Measurements from ENCODE around the gene CPM. TPM values are rescaled to one million over a fixed set of nuclear protein-coding genes. Genes with fewer than 3 reads are reported as not detected.

CPM gene
- total RNA-seq, 1 donor from 2014 or later = 14.6 TPM

DNA sequence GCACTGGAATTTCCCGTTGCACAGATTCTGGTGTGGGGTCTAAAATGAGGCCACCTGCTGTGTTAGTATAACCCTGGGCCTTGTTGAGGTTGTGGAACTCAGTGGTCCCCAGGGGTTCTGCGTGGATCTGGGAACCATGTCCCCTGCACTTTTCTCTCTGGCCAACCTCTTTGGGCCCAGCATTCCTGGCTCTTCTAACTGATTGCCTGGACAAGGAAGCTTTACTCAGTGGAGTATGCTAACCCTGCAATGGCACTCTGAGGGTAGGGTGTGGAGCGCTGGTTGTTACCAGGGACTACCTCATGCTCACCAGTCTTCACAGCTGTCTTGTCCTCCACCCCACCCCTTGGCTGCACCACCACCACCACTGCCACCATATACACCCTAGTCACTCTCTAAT lies 39.2 kb downstream of the CPM start:
- H3K36me3 ChIP-seq (ENCODE audit: control insufficient read depth, insufficient read depth, low read length) = peaks cover 2% of the 10 kb centered on the region
- DNase-seq (ENCODE audit: low read depth) = no peak
- no peaks in the 10 kb centered on the region for H3K27me3 ChIP-seq (ENCODE audit: control insufficient read depth, insufficient read depth, low read length)
- no peak overlapping the region for H3K4me3 ChIP-seq (ENCODE audit: low read depth, low read length)
- TF ChIP-seq, protein P1, sequence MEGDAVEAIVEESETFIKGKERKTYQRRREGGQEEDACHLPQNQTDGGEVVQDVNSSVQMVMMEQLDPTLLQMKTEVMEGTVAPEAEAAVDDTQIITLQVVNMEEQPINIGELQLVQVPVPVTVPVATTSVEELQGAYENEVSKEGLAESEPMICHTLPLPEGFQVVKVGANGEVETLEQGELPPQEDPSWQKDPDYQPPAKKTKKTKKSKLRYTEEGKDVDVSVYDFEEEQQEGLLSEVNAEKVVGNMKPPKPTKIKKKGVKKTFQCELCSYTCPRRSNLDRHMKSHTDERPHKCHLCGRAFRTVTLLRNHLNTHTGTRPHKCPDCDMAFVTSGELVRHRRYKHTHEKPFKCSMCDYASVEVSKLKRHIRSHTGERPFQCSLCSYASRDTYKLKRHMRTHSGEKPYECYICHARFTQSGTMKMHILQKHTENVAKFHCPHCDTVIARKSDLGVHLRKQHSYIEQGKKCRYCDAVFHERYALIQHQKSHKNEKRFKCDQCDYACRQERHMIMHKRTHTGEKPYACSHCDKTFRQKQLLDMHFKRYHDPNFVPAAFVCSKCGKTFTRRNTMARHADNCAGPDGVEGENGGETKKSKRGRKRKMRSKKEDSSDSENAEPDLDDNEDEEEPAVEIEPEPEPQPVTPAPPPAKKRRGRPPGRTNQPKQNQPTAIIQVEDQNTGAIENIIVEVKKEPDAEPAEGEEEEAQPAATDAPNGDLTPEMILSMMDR (IDR thresholded peaks at IDR 0.05; ENCODE audit: insufficient read depth, low read length, poor library complexity, severe bottlenecking) = no peak

DNA sequence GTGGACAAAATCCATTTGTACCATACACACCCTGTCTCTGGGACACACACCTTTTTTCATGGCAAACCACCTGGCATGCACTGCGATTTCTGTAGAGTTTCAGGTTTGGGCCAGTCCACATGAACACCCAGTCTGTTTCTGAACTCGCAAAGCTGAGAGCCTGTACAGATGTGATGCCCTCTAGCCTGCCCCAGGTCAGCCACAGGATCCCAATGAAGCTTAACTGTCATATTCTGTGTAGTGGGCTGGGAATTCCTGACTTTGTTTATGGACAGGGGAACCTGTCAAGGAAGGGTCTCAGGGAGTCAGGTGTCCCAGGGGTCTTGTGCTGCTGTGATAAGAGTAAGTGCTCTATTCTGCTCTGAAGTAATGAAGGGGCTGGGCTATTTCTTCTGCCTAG lies 39.8 kb downstream of the CPM start:
- Histone ChIP-seq H3K27me3 (ENCODE audit: control insufficient read depth, insufficient read depth, low read length) (no peaks in the 10 kb centered on the region), H3K36me3 (ENCODE audit: control insufficient read depth, insufficient read depth, low read length) (peaks cover 2% of the 10 kb centered on the region), H3K4me3 (ENCODE audit: low read depth, low read length) (no peak overlapping the region)
- DNase-seq (ENCODE audit: low read depth) = no peak
- TF ChIP-seq, protein P1 (IDR thresholded peaks at IDR 0.05; ENCODE audit: insufficient read depth, low read length, poor library complexity, severe bottlenecking) = no peak

DNA sequence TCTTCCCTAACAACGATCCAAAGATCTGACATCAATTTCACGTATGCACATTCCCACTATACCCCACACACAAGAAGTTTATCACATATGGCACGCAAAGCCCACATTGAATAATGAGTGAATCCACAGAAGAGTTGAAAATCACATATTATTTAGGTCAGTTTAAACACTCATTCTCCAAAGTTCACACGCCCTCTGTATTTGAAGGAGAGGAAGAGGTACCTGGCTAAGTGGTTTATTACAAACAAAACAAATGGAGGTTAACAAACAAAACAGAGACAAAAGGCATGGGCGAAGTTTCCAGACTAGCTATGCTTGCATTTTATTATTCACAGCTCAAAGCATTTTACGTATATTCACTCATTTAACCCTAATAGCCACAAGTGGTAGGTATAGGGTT lies 41.8 kb downstream of the CPM start:
- H3K36me3 ChIP-seq (ENCODE audit: control insufficient read depth, insufficient read depth, low read length) = peaks cover 2% of the 10 kb centered on the region
- H3K27me3 ChIP-seq (ENCODE audit: control insufficient read depth, insufficient read depth, low read length) = no peaks in the 10 kb centered on the region
- no peak for DNase-seq (ENCODE audit: low read depth)
- TF ChIP-seq, protein P1 (IDR thresholded peaks at IDR 0.05; ENCODE audit: insufficient read depth, low read length, poor library complexity, severe bottlenecking) = no peak
- H3K4me3 ChIP-seq (ENCODE audit: low read depth, low read length) = no peak overlapping the region

DNA sequence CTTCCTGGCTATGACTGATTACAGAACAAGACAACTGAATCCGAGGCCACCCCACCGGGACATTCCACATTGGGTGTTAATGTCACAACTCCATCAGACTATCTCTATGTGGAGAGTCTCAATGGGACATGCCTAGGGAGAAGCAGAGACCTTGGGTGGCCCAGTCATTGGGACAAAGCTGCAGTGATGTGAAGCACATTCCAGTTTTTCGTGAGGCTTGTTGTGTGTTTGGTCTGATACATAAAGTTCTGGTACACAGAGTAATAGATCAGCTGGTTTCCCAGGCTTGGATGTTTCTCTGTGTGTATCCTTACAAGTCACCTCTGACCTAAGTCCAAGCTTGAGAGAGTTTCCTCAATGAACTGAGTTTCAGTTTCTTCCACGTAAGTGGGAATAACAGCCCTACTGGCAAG lies 42.3 kb downstream of the CPM start:
- TF ChIP-seq, protein P1 (IDR thresholded peaks at IDR 0.05; ENCODE audit: insufficient read depth, low read length, poor library complexity, severe bottlenecking) = no peak
- no peak overlapping the region for H3K4me3 ChIP-seq (ENCODE audit: low read depth, low read length)
- peaks cover 2% of the 10 kb centered on the region for H3K36me3 ChIP-seq (ENCODE audit: control insufficient read depth, insufficient read depth, low read length)
- no peaks in the 10 kb centered on the region for H3K27me3 ChIP-seq (ENCODE audit: control insufficient read depth, insufficient read depth, low read length)
- no peak for DNase-seq (ENCODE audit: low read depth)

DNA sequence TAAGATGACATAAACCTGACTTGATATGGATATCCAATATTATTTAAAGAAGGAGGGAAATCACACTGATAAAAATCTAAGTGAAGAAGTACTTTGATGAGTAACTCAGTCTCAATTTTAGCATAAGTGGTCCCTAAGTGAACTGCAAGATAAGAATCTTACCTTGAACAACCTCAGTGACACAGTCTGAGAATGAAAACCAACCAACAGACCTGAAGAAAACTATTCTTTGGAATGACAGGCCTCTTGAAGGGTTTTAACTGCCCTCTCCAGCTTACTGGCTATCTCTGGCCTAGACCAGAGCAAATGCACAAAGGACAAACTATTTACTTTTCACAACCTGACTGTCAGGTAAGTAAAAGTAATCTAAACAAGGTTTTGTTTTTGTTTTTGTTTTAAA lies 44.7 kb downstream of the CPM start:
- Histone ChIP-seq H3K27me3 (ENCODE audit: control insufficient read depth, insufficient read depth, low read length) (no peaks in the 10 kb centered on the region), H3K4me3 (ENCODE audit: low read depth, low read length) (no peak overlapping the region), H3K36me3 (ENCODE audit: control insufficient read depth, insufficient read depth, low read length) (peaks cover 2% of the 10 kb centered on the region)
- TF ChIP-seq, protein P1 (IDR thresholded peaks at IDR 0.05; ENCODE audit: insufficient read depth, low read length, poor library complexity, severe bottlenecking) = no peak
- no peak for DNase-seq (ENCODE audit: low read depth)

DNA sequence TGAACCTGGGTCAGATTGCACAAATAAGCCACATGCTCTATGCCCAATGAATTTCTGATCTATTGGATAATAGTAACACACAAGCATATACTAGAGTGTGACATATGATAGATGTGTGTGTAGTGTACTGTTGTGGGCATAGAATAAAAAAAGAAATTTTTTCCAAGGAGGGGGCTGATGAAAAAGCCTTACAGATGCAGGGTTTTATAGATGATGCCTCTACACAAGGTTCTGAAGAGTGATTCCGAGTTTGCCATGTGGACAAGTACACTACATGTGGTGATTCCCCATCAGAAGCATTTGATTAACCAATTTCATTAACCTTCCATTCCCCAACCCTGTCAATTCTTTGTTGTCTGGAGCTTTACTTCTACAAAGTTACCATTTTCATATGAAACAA lies 45.3 kb downstream of the CPM start:
- no peaks in the 10 kb centered on the region for H3K27me3 ChIP-seq (ENCODE audit: control insufficient read depth, insufficient read depth, low read length)
- peaks cover 2% of the 10 kb centered on the region for H3K36me3 ChIP-seq (ENCODE audit: control insufficient read depth, insufficient read depth, low read length)
- H3K4me3 ChIP-seq (ENCODE audit: low read depth, low read length) = no peak overlapping the region
- TF ChIP-seq, protein P1 (IDR thresholded peaks at IDR 0.05; ENCODE audit: insufficient read depth, low read length, poor library complexity, severe bottlenecking) = no peak
- no peak for DNase-seq (ENCODE audit: low read depth)

Data from kidney epithelial cell (primary cell).